ENCODE results near the gene AGBL4. TPM values are rescaled to one million over a fixed set of nuclear protein-coding genes. Genes with fewer than 3 reads are reported as not detected.
"Not testable (repeated sequence)": the region's sequence is repeated elsewhere in the genome, so short reads cannot be mapped to it uniquely, and the experiment has no call there.

The AGBL4 gene
- total RNA-seq, 1 experiment from 2014 or later = not detected

GRCh38 chr1:49294539-49294938 is 729.2 kb downstream of the AGBL4 start (continued):
- no peak for TF ChIP-seq REST (IDR thresholded peaks at IDR 0.05; ENCODE audit: low read depth)

GRCh38 chr1:49293016-49293415 is 730.7 kb downstream of the AGBL4 start:
- no peak overlapping the region for H3K9ac ChIP-seq (ENCODE audit: low read length)
- no peaks in the 10 kb centered on the region for H3K79me2 ChIP-seq (ENCODE audit: insufficient read depth, low read length)
- ChIA-PET CTCF (no interaction called here), RAD21 (ENCODE audit: low non-redundant PET in 1 of 2, low total read pairs in 2 of 2, uncharacterized antibody in 2 of 2, unreplicated experiment in 2 of 2) (no interaction called here), POLR2A (no interaction called here)
- ATAC-seq (no peak), DNase-seq (ENCODE audit: low read depth, low spot score) (no peak)
- H2AFZ ChIP-seq (ENCODE audit: low read depth, low read length, poor library complexity, severe bottlenecking) = no peak overlapping the region
- intact Hi-C loops (cut with micrococcal nuclease) = no loop called here
- peaks cover 0 to 18% of the 10 kb centered on the region in 2 experiments; a peak in 2 of 4 replicates for H3K9me3 ChIP-seq (ENCODE audit: control insufficient read depth in 1 of 2, insufficient read depth in 1 of 2, low read depth in 1 of 2, low read length in 2 of 2)
- H3K4me2 ChIP-seq (ENCODE audit: low read length) = no peak overlapping the region
- H3K36me3 ChIP-seq (ENCODE audit: control insufficient read depth in 1 of 2, insufficient read depth in 2 of 2, low read length in 2 of 2) = no peaks in the 10 kb centered on the region
- no peaks in the 10 kb centered on the region for H4K20me1 ChIP-seq (ENCODE audit: insufficient read depth)
- H3K27ac ChIP-seq (ENCODE audit: low read depth, low read length) = no peak overlapping the region
- H3K27me3 ChIP-seq (ENCODE audit: insufficient read depth, low read length) = no peaks in the 10 kb centered on the region
- no peak for TF ChIP-seq POLR2AphosphoS5 (IDR thresholded peaks at IDR 0.05; ENCODE audit: low read depth, low read length)
- TF ChIP-seq FOSL1 (IDR thresholded peaks at IDR 0.05; ENCODE audit: low read depth) = no peak
- no peak for TF ChIP-seq CBX3 (IDR thresholded peaks at IDR 0.05; ENCODE audit: low read depth)
- no peak for TF ChIP-seq POLR2A (IDR thresholded peaks at IDR 0.05; ENCODE audit: borderline replicate concordance, extremely low read depth, insufficient read depth, insufficient read length)
- no peak for TF ChIP-seq SIN3A (IDR thresholded peaks at IDR 0.05; ENCODE audit: low read depth)
- TF ChIP-seq YY1 (IDR thresholded peaks at IDR 0.05; ENCODE audit: extremely low read depth, insufficient replicate concordance, low read depth, low read length) = no peak
- TF ChIP-seq CEBPB (IDR thresholded peaks at IDR 0.05; ENCODE audit: low read depth) = no peak
- no peak for TF ChIP-seq ZBTB33 (IDR thresholded peaks at IDR 0.05; ENCODE audit: extremely low read depth, insufficient replicate concordance, low read length)
- no peak for TF ChIP-seq SRF (IDR thresholded peaks at IDR 0.05; ENCODE audit: low read depth)
- TF ChIP-seq ZNF274 (IDR thresholded peaks at IDR 0.05; ENCODE audit: low read depth, low read length) = no peak
- TF ChIP-seq ELF1 (IDR thresholded peaks at IDR 0.05; ENCODE audit: borderline replicate concordance, low read depth) = no peak
- no peak for TF ChIP-seq JUND (IDR thresholded peaks at IDR 0.05)
- TF ChIP-seq MAX (IDR thresholded peaks at IDR 0.05) = no peak
- no TSS peak for BruUV-seq (replicated peaks)
- no peaks in the 10 kb centered on the region for H3K9me2 ChIP-seq (ENCODE audit: insufficient read depth)
- no peak overlapping the region for H3K4me3 ChIP-seq (replicated peaks in 1 of 2; ENCODE audit: low read depth in 1 of 2, low read length in 2 of 2)
- H3K4me1 ChIP-seq (ENCODE audit: control insufficient read depth in 1 of 2, insufficient read depth in 2 of 2, low read length in 2 of 2) = no peaks in the 10 kb centered on the region

- H3K27ac ChIP-seq (ENCODE audit: low read depth, low read length); H3K4me1 ChIP-seq (ENCODE audit: control insufficient read depth in 1 of 2, insufficient read depth in 2 of 2, low read length in 2 of 2); H3K27me3 ChIP-seq (ENCODE audit: insufficient read depth, low read length); H3K9me3 ChIP-seq (ENCODE audit: control insufficient read depth in 1 of 2, insufficient read depth in 1 of 2, low read depth in 1 of 2, low read length in 2 of 2); H3K9ac ChIP-seq (ENCODE audit: low read length); ATAC-seq; POLR2A ChIA-PET; H3K36me3 ChIP-seq (ENCODE audit: control insufficient read depth in 1 of 2, insufficient read depth in 2 of 2, low read length in 2 of 2); H4K20me1 ChIP-seq (ENCODE audit: insufficient read depth); H3K9me2 ChIP-seq (ENCODE audit: insufficient read depth); DNase-seq (ENCODE audit: low read depth, low spot score); H3K4me2 ChIP-seq (ENCODE audit: low read length); H3K4me3 ChIP-seq (replicated peaks in 1 of 2; ENCODE audit: low read depth in 1 of 2, low read length in 2 of 2); H3K79me2 ChIP-seq (ENCODE audit: insufficient read depth, low read length); RAD21 ChIA-PET (ENCODE audit: low non-redundant PET in 1 of 2, low total read pairs in 2 of 2, uncharacterized antibody in 2 of 2, unreplicated experiment in 2 of 2); H2AFZ ChIP-seq (ENCODE audit: low read depth, low read length, poor library complexity, severe bottlenecking); BruUV-seq (replicated peaks); CTCF ChIA-PET; intact Hi-C loops (cut with micrococcal nuclease): not testable (repeated sequence)
Measured at GRCh38 chr1:49257211-49258049, 766.3 kb downstream of the AGBL4 start.

All from HCT116 (cell line).